GM12878 (cell line): ENCODE measurements around the gene ZFP3. TPM values are rescaled to one million over a fixed set of nuclear protein-coding genes. Genes with fewer than 3 reads are reported as not detected.

Experiments
- ATAC-seq: fragments of 200-7000 bp; cut with Tn5 transposase; 3 replicates; pipeline ENCODE4 v1.9.1; 2020; ENCODE audit warnings: mild to moderate bottlenecking, moderate library complexity
- BruUV-seq: library from RNA; stranded (reverse); fragments of 400-500 nt; replicated peaks from 2 replicates; lab custom pipeline; 2021; lab: Mats Ljungman, UMichigan
- CTCF ChIA-PET: fragments of 300-600 bp; sonication (Branson Sonifier 250); formaldehyde crosslinking; extraction: SDS; loops from one replicate; lab custom pipeline; 2021; ENCODE audit warnings: inconsistent platforms; lab: Yijun Ruan, JAX
- POLR2A ChIA-PET: fragments of 350-600 bp; formaldehyde crosslinking; extraction: SDS; loops from one replicate; lab custom pipeline; 2021; ENCODE audit warnings: inconsistent platforms; lab: Charles Lee
- RAD21 ChIA-PET: fragments of 300-600 bp; sonication (Branson Sonifier 250); formaldehyde crosslinking; loops from one replicate; lab custom pipeline; 2023; ENCODE audit warnings: antibody characterized with exemption; ENCODE audit not compliant: unreplicated experiment; lab: Charles Lee
- SMC1A ChIA-PET: fragments of 300-600 bp; sonication (Branson Sonifier 250); formaldehyde crosslinking; loops from one replicate; lab custom pipeline; 2023; ENCODE audit not compliant: unreplicated experiment, uncharacterized antibody; lab: Charles Lee
- DNase-seq: peaks from one replicate; pipeline ENCODE4 v3.0.0-alpha.2; 2011; ENCODE audit warnings: low read depth, low spot score
- FAIRE-seq: peaks from 3 replicates; lab custom pipeline; 2011; peaks lifted over from hg19 to GRCh38; lab: Jason Lieb, UNC
- H2AFZ ChIP-seq: 2 replicates; pipeline ENCODE4 v1.6.0; 2011; ENCODE audit warnings: low read depth, low read length, control low read depth; ENCODE audit not compliant: control insufficient read depth
- H3K27ac ChIP-seq: 2 replicates; pipeline ENCODE4 v1.5.1; 2011; ENCODE audit warnings: control low read depth; ENCODE audit not compliant: control insufficient read depth, insufficient read depth
- H3K27me3 ChIP-seq, 2 experiments: replicated peaks in 1 of 2; 2 replicates each; pipeline versions ENCODE4 v1.6.0 to v1.6.1; 2011; ENCODE audit warnings: low read length in 1 of 2; ENCODE audit not compliant: control insufficient read depth in 2 of 2, insufficient read depth in 2 of 2
- H3K36me3 ChIP-seq, 2 experiments: 2 replicates each; pipeline ENCODE4 v1.5.1; 2011; ENCODE audit warnings: low read length in 1 of 2; ENCODE audit not compliant: control insufficient read depth in 2 of 2, insufficient read depth in 2 of 2
- H3K4me1 ChIP-seq: 2 replicates; pipeline ENCODE4 v1.6.1; 2011; ENCODE audit warnings: mild to moderate bottlenecking, low read length, moderate library complexity, mixed read lengths; ENCODE audit not compliant: control insufficient read depth, insufficient read depth
- H3K4me2 ChIP-seq: 2 replicates; pipeline ENCODE4 v1.6.0; 2011; ENCODE audit warnings: control low read depth; ENCODE audit not compliant: control insufficient read depth, insufficient read depth
- H3K4me3 ChIP-seq: fragments of 200-600 bp; sonication (generic); 2 replicates; pipeline ENCODE4 v1.5.1; 2016
- H3K79me2 ChIP-seq: 2 replicates; pipeline ENCODE4 v1.6.0; 2011; ENCODE audit warnings: low read length; ENCODE audit not compliant: control insufficient read depth, insufficient read depth
- H3K9ac ChIP-seq: 2 replicates; pipeline ENCODE4 v1.8.0; 2011; ENCODE audit warnings: low read length, control low read depth, mixed read lengths; ENCODE audit not compliant: control insufficient read depth, insufficient read depth
- H3K9me3 ChIP-seq: replicated peaks from 3 replicates; pipeline ENCODE4 v1.5.1; 2011; ENCODE audit warnings: mild to moderate bottlenecking, low read length; ENCODE audit not compliant: control insufficient read depth, insufficient read depth
- H4K20me1 ChIP-seq: 2 replicates; pipeline ENCODE4 v1.6.0; 2011; ENCODE audit not compliant: control insufficient read depth, insufficient read depth
- ASH2L ChIP-seq: fragments of 300-600, 200-600 bp; sonication (generic); IDR thresholded peaks from 2 replicates; pipeline ENCODE4 v1.6.1; 2017; ENCODE audit warnings: low read depth, mild to moderate bottlenecking, borderline replicate concordance
- BRCA1 ChIP-seq: IDR thresholded peaks from 2 replicates; pipeline ENCODE4 v1.6.1; 2011; ENCODE audit warnings: low read depth, low read length, improper control_type of control experiment
- CHD1 ChIP-seq: IDR thresholded peaks from 2 replicates; pipeline ENCODE4 v1.6.1; 2012; ENCODE audit warnings: low read depth, low read length, improper control_type of control experiment
- ETV6 ChIP-seq, 2 experiments: fragments of 450-650 bp in 1 of 2; IDR thresholded peaks in 1 of 2; conservative IDR thresholded peaks in 1 of 2; 2 replicates each; pipeline ENCODE4 v1.6.1; 2014; ENCODE audit warnings: antibody characterized with exemption in 1 of 2, borderline replicate concordance in 1 of 2, low read depth in 1 of 2, mild to moderate bottlenecking in 1 of 2, moderate library complexity in 1 of 2
- FOS ChIP-seq: IDR thresholded peaks from 3 replicates; pipeline ENCODE4 v1.6.1; 2011; ENCODE audit warnings: borderline replicate concordance; ENCODE audit not compliant: insufficient read length; ENCODE audit errors: extremely low read depth
- HDAC2 ChIP-seq: fragments of 200-600 bp; sonication (generic); IDR thresholded peaks from 2 replicates; pipeline ENCODE4 v1.6.1; 2017
- NR2C2 ChIP-seq: IDR thresholded peaks from 2 replicates; pipeline ENCODE4 v1.6.1; 2011; ENCODE audit warnings: borderline replicate concordance, low read depth; ENCODE audit not compliant: control insufficient read depth, insufficient read length
- RCOR1 ChIP-seq: conservative IDR thresholded peaks from 2 replicates; pipeline ENCODE4 v1.6.1; 2012; ENCODE audit warnings: low read depth, low read length, improper control_type of control experiment
- SMAD1 ChIP-seq: fragments of 450-650 bp; IDR thresholded peaks from 2 replicates; pipeline ENCODE4 v1.6.1; 2018; ENCODE audit warnings: mild to moderate bottlenecking, low read depth; ENCODE audit not compliant: partially characterized antibody
- TAF1 ChIP-seq: IDR thresholded peaks from 2 replicates; pipeline ENCODE4 v1.6.1; 2011; ENCODE audit warnings: mild to moderate bottlenecking, low read depth, low read length, borderline replicate concordance
- ZNF622 ChIP-seq: fragments of 450-650 bp; IDR thresholded peaks from 2 replicates; pipeline ENCODE4 v1.6.1; 2017; ENCODE audit warnings: mild to moderate bottlenecking, inconsistent platforms
- WGBS: methylation state at CpG from one replicate; pipeline ENCODE4 v1.1.6; 2016; ENCODE audit warnings: low lambda C conversion rate; ENCODE audit not compliant: insufficient replicate concordance, insufficient coverage; ENCODE audit errors: missing lambda C conversion rate; 5-methylcytosine and 5-hydroxymethylcytosine counted together
- in situ Hi-C: fragments of 300-500 bp; cut with MboI; formaldehyde crosslinking; loops from 9 replicates; pipeline ENCODE4 v1.14.3; 2018; ENCODE audit warnings: mixed read lengths
- intact Hi-C: fragments of 100-400 bp; cut with micrococcal nuclease; formaldehyde crosslinking; loops from one replicate; pipeline ENCODE4 v1.14.2; 2022; ENCODE audit not compliant: unreplicated experiment
- polyA plus RNA-seq, 11 experiments: library from polyadenylated mRNA; depleted of rRNA in 4 of 11; unstranded in 6 of 11; stranded (reverse) in 5 of 11; fragments of >200 nt; fragmentation: Nextera tagmentation in 4 of 11; fragmentation: Illumina TruSeq in 1 of 11; extraction: Ambion mirVana in 4 of 11; extraction: Trizol in 1 of 11; gene quantifications; 1 replicate in 1 of 11; 2 replicates in 10 of 11; pipeline versions ENCODE4 v1.2.1 to v1.2.3, GENCODE V29; 2011 to 2016; ENCODE audit warnings: inconsistent platforms in 2 of 11, missing spikeins in 2 of 11, low read depth in 1 of 11
- total RNA-seq, 4 experiments: library from RNA; depleted of rRNA in 3 of 4; stranded (reverse); fragments of >200 nt in 3 of 4; fragmentation: Illumina TruSeq in 1 of 4; extraction: Trizol in 1 of 4; gene quantifications; 2 replicates each; pipeline versions ENCODE4 v1.2.1 to v1.2.3, GENCODE V29; 2013 to 2021
- TF ChIP-seq, protein P1 (sequence below): fragments of 150-350 bp; IDR thresholded peaks from 2 replicates; pipeline ENCODE4 v1.6.1; 2014; ENCODE audit warnings: mild to moderate bottlenecking, low read depth, low read length
- TF ChIP-seq, protein P2 (sequence below): IDR thresholded peaks from 2 replicates; pipeline ENCODE4 v1.6.1; 2011; ENCODE audit warnings: low read depth, mild to moderate bottlenecking, low read length, moderate library complexity, borderline replicate concordance; ENCODE audit errors: extremely low read depth
- TF ChIP-seq, protein P3 (sequence below): fragments of 450-650 bp; formaldehyde crosslinking; IDR thresholded peaks from 2 replicates; pipeline ENCODE4 v1.4.0; 2020; ENCODE audit warnings: mild to moderate bottlenecking, moderate library complexity
- TF ChIP-seq, protein P4 (sequence below): fragments of 450-650 bp; conservative IDR thresholded peaks from 2 replicates; pipeline ENCODE4 v1.6.1; 2017; ENCODE audit warnings: mild to moderate bottlenecking, moderate library complexity

The ZFP3 gene
- total and polyA plus RNA-seq, 10 of the 15 experiments (the other 5 are each of a cell fraction or from before 2014, with no cell fraction given), result 0.37 to 4.1 (median 1.6) TPM

DNA sequence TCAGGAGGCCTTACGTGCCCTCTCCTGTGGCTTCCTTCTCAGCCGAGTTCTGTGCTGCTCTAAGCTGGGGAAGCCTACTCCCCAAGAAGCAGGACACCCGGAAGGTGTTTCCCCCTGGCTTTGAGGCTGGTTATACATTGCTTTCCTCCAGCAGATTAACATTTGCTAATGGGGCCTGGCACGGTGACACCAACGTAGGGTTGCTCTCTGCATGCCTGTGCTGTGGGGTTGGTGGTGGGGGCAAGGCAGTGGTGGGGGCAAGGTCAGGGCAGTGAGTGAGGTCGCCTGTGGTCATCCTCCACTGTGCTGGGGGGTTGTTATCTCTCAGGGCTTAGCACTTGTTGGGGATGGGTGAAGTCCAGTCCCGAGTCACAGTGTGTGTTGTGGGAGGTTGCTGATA, 41.8 kb downstream of the ZFP3 start:
- DNase-seq (no peak), ATAC-seq (no peak), FAIRE-seq (no peak)
- H3K36me3 ChIP-seq, result no peaks in the 10 kb centered on the region
- H2AFZ ChIP-seq, result no peak overlapping the region
- WGBS, result 50% methylated on average over 7 of the region's 7 CpGs
- no peak overlapping the region for H3K27ac ChIP-seq
- in situ Hi-C loops, result no loop called here
- peaks cover 0 to 3% of the 10 kb centered on the region in 2 experiments; a peak in 3 of 4 replicates for H3K27me3 ChIP-seq
- RAD21 ChIA-PET, result no interaction called here
- POLR2A ChIA-PET, result interaction anchor here (0.6 kb wide), 1 partner anchor 917 kb away, joined by 4 read pairs; no protein-coding TSS in a partner anchor
- CTCF ChIA-PET, result no interaction called here
- no TSS peak for BruUV-seq
- no peak overlapping the region for H3K4me2 ChIP-seq
- H3K4me3 ChIP-seq, result no peak overlapping the region
- no peaks in the 10 kb centered on the region for H4K20me1 ChIP-seq
- H3K4me1 ChIP-seq, result no peaks in the 10 kb centered on the region
- no peaks in the 10 kb centered on the region; the same call in 1 of the 3 replicates for H3K9me3 ChIP-seq
- SMC1A ChIA-PET, result no interaction called here
- H3K79me2 ChIP-seq, result no peaks in the 10 kb centered on the region
- no peak overlapping the region for H3K9ac ChIP-seq
- intact Hi-C loops, result no loop called here
- TF ChIP-seq, protein P1, sequence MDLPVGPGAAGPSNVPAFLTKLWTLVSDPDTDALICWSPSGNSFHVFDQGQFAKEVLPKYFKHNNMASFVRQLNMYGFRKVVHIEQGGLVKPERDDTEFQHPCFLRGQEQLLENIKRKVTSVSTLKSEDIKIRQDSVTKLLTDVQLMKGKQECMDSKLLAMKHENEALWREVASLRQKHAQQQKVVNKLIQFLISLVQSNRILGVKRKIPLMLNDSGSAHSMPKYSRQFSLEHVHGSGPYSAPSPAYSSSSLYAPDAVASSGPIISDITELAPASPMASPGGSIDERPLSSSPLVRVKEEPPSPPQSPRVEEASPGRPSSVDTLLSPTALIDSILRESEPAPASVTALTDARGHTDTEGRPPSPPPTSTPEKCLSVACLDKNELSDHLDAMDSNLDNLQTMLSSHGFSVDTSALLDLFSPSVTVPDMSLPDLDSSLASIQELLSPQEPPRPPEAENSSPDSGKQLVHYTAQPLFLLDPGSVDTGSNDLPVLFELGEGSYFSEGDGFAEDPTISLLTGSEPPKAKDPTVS, result no peak
- no peak for TF ChIP-seq HDAC2
- TF ChIP-seq SMAD1, result no peak
- no peak for TF ChIP-seq ASH2L
- no peak for TF ChIP-seq NR2C2
- TF ChIP-seq, protein P2, sequence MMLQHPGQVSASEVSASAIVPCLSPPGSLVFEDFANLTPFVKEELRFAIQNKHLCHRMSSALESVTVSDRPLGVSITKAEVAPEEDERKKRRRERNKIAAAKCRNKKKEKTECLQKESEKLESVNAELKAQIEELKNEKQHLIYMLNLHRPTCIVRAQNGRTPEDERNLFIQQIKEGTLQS, result no peak
- no peak for TF ChIP-seq CHD1
- no peak for TF ChIP-seq FOS
- no peak for TF ChIP-seq TAF1
- TF ChIP-seq, protein P3, sequence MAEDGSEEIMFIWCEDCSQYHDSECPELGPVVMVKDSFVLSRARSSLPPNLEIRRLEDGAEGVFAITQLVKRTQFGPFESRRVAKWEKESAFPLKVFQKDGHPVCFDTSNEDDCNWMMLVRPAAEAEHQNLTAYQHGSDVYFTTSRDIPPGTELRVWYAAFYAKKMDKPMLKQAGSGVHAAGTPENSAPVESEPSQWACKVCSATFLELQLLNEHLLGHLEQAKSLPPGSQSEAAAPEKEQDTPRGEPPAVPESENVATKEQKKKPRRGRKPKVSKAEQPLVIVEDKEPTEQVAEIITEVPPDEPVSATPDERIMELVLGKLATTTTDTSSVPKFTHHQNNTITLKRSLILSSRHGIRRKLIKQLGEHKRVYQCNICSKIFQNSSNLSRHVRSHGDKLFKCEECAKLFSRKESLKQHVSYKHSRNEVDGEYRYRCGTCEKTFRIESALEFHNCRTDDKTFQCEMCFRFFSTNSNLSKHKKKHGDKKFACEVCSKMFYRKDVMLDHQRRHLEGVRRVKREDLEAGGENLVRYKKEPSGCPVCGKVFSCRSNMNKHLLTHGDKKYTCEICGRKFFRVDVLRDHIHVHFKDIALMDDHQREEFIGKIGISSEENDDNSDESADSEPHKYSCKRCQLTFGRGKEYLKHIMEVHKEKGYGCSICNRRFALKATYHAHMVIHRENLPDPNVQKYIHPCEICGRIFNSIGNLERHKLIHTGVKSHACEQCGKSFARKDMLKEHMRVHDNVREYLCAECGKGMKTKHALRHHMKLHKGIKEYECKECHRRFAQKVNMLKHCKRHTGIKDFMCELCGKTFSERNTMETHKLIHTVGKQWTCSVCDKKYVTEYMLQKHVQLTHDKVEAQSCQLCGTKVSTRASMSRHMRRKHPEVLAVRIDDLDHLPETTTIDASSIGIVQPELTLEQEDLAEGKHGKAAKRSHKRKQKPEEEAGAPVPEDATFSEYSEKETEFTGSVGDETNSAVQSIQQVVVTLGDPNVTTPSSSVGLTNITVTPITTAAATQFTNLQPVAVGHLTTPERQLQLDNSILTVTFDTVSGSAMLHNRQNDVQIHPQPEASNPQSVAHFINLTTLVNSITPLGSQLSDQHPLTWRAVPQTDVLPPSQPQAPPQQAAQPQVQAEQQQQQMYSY (CRISPR knock-in tag), result no peak
- no peak for TF ChIP-seq BRCA1
- TF ChIP-seq ETV6 (conservative IDR thresholded peaks at IDR 0.05 in 1 of 2, IDR thresholded peaks at IDR 0.05 in 1 of 2; ENCODE audit: borderline replicate concordance in 1 of 2, low read depth in 1 of 2), result no peak
- TF ChIP-seq ZNF622, result no peak
- TF ChIP-seq, protein P4, sequence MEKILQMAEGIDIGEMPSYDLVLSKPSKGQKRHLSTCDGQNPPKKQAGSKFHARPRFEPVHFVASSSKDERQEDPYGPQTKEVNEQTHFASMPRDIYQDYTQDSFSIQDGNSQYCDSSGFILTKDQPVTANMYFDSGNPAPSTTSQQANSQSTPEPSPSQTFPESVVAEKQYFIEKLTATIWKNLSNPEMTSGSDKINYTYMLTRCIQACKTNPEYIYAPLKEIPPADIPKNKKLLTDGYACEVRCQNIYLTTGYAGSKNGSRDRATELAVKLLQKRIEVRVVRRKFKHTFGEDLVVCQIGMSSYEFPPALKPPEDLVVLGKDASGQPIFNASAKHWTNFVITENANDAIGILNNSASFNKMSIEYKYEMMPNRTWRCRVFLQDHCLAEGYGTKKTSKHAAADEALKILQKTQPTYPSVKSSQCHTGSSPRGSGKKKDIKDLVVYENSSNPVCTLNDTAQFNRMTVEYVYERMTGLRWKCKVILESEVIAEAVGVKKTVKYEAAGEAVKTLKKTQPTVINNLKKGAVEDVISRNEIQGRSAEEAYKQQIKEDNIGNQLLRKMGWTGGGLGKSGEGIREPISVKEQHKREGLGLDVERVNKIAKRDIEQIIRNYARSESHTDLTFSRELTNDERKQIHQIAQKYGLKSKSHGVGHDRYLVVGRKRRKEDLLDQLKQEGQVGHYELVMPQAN, result no peak
- TF ChIP-seq RCOR1, result no peak
